Measurements from ENCODE around the gene SLC26A4. TPM values are rescaled to one million over a fixed set of nuclear protein-coding genes. Genes with fewer than 3 reads are reported as not detected.

SLC26A4 gene
- total RNA-seq, 1 donor from 2014 or later = 0.67 TPM

GRCh38 chr7:107694386-107694785 lies 33.8 kb downstream of the SLC26A4 start:
- no peak for DNase-seq (ENCODE audit: low spot score)

GRCh38 chr7:107696330-107696946 lies 35.8 kb downstream of the SLC26A4 start:
- DNase-seq (ENCODE audit: low spot score) = no peak

GRCh38 chr7:107697321-107698049 lies 36.9 kb downstream of the SLC26A4 start:
- DNase-seq (ENCODE audit: low spot score) = no peak

DNA sequence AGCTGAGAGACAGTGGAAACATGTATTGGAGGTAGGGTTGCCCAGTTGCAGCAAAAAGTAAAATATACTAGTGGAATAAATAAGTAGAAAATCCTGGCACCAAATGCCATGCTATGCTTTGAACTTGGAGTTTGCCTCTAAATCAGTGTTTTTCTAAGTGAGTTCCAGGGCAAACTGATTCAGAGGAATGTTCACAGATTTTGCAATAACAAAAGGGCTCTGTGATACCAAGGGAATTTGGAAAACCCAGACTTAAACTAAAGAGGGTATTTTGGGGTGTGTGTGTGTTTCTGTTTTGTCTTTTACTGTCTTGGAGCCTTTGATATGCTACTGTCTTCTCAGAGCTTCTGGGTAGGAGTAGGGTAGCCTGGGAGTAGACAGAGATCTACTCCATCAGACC lies 39.9 kb downstream of the SLC26A4 start:
- DNase-seq (ENCODE audit: low spot score) = no peak

DNA sequence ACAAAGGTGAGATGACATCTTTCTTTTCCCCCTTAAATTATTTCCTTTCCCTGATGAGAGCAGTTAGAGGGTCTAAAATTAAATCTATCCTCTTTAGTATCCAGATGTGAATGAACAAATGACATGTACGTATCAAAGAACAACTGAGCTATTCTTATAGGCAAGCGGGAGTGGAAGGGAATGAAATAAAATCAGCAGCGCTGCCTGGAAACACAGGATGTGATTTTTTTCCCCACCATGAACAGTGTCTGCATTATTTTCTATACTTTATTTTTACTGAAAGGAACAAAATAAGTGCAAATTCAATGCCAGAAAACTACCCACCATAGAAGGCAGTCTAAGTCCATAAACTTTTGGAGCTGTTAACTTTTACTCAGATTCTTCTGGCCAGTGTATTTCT lies 40.6 kb downstream of the SLC26A4 start:
- no peak for DNase-seq (ENCODE audit: low spot score)

GRCh38 chr7:107703219-107703618 lies 42.6 kb downstream of the SLC26A4 start:
- DNase-seq (ENCODE audit: low spot score) = no peak

GRCh38 chr7:107703872-107704271 lies 43.2 kb downstream of the SLC26A4 start:
- DNase-seq (ENCODE audit: low spot score) = no peak

DNA sequence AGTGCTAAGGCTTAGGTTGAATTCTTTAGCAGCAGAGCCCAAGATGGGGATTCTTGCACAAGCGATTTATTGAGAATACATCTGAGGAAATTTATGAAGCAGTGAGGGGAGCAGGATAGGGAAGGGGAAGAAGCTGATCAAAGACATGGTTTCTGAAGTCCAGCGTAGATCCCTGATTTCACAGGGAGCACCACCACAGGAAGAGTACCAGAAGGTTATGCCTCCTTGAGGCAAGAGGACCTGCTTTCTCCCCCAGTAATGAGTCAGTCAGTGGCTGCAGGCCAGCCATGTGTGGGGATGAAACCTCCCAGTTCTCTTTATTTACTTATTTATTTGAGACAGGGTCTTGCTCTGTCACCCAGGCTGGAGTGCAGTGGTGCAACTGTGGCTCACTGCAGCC lies 48.3 kb downstream of the SLC26A4 start:
- no peak for DNase-seq (ENCODE audit: low spot score)

DNA sequence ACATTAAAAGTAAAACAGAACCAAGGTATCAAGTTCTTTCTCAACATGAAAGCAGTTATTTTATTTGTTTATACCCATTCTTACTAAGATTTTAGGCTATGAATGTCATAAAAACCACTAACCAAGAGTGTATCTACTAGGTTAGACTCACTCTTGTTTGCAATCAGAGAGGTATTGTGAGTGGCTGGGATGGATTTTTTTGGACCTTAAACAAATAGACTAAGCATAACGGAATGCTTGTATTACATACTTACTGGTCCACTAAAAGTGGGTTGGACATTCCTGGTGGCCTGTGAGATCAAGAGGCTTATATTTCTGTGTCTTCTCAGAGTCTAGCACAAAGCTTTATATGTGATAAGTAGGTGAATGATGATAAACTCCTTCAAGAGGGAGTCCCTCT lies 50.7 kb downstream of the SLC26A4 start:
- DNase-seq (ENCODE audit: low spot score) = no peak

DNA sequence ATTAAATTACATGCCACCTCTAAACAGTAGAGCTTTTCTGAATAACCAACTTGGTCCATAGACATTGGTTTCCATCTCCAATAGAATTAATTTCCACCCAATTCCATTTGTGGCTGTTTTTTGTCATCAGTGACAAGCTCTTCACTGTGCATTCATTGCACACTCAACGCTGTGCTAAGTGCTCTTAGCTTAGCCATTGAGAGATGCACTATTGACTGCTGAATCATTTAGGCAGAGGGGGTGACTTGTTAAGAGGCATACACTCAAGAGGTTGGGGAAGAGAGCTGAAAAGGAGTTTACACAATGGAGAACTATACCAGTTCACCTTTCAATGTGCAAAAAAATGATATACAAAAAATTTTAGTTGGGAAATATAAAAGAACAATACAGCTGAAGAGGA lies 51.4 kb downstream of the SLC26A4 start:
- DNase-seq (ENCODE audit: low spot score) = no peak

DNA sequence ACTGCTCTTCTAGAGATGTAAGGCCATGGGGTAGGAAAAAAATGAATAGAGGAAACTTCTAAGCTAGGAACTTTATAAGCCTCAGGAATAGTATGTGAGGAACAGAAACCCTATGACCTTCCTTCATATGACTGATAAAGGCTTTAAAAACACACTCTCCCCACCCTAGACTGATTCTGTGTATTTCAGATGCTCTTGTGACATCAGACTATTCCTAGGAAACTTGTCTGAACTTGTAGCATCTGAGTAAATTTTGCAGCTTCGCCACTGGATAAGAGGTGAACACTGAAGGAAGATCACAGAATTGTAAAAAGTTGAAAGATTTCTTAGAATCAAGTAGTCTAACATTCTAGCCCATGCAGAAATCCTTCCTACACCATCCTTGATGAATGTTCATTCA lies 52.3 kb downstream of the SLC26A4 start:
- DNase-seq (ENCODE audit: low spot score) = no peak

DNA sequence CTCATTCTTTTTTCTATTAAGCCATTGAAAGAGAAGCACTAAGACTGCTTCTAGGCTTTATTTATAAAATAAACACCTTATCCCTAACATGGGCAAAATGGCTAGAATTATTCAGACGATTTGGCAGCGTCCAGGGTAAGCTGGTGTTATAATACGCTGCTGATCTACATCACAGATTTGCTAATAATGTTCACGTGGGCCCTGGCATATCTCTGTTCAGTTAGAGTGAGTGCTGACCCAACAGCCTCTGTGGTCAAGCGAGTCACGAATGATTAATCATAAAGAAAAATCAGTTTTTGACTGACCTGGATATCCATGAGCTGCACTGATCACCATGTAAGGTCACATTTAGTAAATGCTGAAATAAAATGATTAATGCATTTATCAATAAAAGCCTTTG lies 54.9 kb downstream of the SLC26A4 start:
- no peak for DNase-seq (ENCODE audit: low spot score)

DNA sequence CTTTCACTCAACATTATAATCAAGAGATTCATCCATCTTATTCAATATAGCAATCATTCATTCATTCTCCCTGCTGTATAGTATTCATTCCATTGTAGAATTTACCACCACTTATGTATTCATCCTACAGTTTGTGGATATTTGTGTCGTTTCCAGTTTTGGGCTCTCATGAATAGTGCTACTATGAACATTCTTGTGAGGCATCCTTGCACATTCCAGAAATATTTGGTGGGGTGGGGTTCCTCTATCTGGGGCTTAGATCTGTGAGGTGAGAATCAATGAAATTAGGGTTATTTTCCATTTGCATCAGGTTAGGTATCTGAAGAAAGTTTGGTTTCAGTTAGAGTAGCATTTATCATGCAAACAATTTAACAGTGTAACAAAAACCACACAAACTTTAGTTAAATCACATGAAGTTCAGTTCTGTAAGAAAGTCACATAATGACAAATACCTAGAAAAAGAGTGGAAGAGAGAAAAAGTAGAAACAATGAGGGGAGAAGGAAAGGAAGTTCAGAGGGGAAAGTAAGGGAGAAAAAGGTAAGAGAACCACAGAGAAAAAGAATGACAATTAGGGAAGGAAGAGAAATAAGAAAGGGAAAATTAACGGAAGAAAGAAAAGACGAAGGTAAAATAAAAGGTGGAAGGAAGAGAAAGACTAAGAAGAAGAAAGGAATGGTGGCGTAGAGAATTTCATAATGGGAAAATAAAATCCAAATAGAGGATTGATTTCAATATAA lies 58.0 kb downstream of the SLC26A4 start:
- DNase-seq (ENCODE audit: low spot score) = no peak

DNA sequence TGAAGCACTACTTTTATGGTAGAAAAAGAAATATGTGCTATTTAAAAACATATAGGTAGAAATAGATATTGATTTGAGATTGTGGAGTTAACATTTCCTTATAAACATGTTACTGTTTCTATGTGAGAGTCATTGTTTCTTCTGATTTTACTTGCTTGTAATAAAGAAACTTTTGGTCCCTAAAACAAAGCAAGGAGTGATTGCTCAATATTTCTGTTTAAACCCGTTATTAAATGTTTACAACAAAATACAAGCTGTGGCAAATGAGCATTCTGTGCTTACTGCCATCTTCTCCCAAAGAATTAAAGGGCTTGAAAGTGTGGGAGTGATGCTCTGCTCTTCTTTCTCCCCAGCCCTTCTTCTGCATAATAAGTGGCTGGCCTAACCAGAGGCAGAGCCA lies 60.7 kb downstream of the SLC26A4 start:
- DNase-seq (ENCODE audit: low spot score) = no peak

DNA sequence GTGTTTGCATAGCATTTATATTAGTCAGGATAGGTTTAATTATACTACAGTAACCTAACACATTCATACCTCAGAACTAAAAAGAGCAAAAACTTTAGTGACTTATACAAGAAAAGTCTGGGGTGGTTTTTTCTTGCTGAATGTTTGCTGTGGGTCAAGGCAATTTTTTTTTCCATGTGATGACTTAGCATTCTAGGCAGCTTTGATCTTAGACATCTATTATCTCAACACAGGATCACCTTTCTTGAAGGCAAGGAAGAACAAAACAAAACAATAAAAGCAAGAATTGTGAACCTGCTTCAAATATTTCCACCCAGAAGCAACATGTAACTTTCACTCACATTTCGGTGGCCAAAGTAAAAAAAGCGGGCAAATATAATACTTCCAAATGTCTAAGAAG lies 62.6 kb downstream of the SLC26A4 start:
- no peak for DNase-seq (ENCODE audit: low spot score)

DNA sequence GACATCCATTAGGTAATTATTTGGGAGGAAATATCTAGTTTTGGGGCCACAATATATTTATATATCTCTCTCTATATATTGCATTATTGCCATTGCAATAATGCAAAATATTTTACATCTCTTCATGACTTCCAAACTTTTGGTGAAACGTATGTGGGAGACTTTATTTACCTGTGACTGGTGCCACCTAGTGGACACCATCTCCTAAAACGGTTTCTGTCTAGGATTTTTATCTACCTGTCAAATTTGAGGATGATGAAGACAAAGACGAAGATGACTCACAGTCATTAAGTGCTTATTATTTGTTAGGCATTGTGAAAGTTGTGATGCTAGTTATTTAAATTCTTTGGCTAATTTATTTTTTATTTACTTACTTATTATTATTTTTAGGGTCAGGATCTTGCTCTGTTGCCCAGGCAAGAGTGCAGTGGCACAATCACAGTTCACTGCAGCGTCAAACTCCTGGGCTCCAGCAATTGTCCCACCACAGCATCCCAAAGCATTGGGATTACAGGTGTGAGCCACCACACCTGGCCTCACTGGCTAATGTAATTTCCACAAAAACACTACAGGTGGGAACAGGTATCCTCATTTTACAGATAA lies 64.6 kb downstream of the SLC26A4 start:
- DNase-seq (ENCODE audit: low spot score) = no peak

- DNase-seq (ENCODE audit: low spot score) = no peak
These were observed 65.9 kb downstream of the SLC26A4 start for GRCh38 chr7:107726356-107727130.

GRCh38 chr7:107728276-107728675 lies 67.6 kb downstream of the SLC26A4 start:
- no peak for DNase-seq (ENCODE audit: low spot score)

DNA sequence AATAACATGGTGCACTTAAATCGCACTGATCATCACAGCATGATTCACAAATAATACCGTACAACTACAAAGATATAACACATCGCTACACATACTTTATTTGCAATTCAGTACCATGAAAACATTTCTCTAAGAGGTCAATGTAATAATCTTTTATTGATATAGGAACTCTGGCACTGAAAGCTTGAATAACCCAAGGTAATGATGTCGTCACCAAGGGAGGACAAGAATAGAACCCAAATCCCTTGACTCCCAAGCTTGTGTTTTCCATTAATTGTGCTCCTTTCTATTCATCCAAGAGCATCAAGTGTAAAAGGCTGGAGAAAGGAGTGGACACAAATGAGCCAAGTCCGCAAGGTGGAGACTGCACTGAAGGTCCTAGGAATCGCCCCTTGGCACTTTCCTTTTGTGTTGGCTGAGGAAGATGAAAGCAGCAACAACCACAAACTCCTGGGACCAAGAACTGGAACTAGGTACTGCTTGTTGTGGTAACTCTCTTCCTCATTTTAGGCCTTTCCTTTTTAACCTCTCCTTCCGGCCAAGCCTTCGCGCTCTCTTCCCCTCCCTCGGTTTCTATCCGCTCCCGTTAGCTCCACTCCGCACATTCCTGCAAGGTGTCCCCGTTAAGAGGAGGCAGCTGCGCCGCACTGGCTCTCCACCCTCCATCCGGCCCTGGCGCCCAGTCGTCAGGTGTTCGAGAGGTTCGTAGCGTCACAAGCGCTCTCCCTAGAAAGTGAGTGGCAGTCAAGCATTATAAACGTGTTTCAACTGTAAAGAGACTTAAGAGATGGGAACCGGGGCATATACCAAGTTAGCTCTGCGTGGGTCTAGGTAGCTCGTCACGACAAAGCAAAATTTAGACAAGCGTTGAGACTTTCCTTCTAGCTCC lies 82.3 kb downstream of the SLC26A4 start:
- no peak for DNase-seq (ENCODE audit: low spot score)
